SJCRH30 (cell line): ENCODE measurements around the gene ARHGAP23. TPM values are rescaled to one million over a fixed set of nuclear protein-coding genes. Genes with fewer than 3 reads are reported as not detected.
A peak's percentile ranks its signal among the peaks of the same experiment; 100 is the strongest.

Experiments used
- DNase-seq, 2 experiments: peaks; one replicate each; pipeline ENCODE4 v3.0.0-alpha.2; 2015 to 2020
- H3K27ac ChIP-seq: fragments of 250-450 bp; sonication (Bioruptor Pico); 2 replicates; pipeline ENCODE4 v1.5.1; 2020; ENCODE audit warnings: mild to moderate bottlenecking, moderate library complexity
- H3K27me3 ChIP-seq: fragments of 250-450 bp; sonication (Bioruptor Pico); 2 replicates; pipeline ENCODE4 v1.5.1; 2020; ENCODE audit warnings: mild to moderate bottlenecking, moderate library complexity
- H3K36me3 ChIP-seq: fragments of 250-450 bp; sonication (Bioruptor Pico); 2 replicates; pipeline ENCODE4 v1.5.1; 2020; ENCODE audit warnings: mild to moderate bottlenecking, moderate library complexity
- H3K4me1 ChIP-seq: fragments of 250-450 bp; sonication (Bioruptor Pico); 2 replicates; pipeline ENCODE4 v1.5.1; 2020; ENCODE audit warnings: mild to moderate bottlenecking, moderate library complexity
- H3K4me3 ChIP-seq: fragments of 250-450 bp; sonication (Bioruptor Pico); 2 replicates; pipeline ENCODE4 v1.5.1; 2020; ENCODE audit warnings: mild to moderate bottlenecking, moderate library complexity
- H3K9me3 ChIP-seq: fragments of 250-450 bp; sonication (Bioruptor Pico); replicated peaks from 2 replicates; pipeline ENCODE4 v1.5.1; 2020; ENCODE audit warnings: mild to moderate bottlenecking, moderate library complexity
- total RNA-seq: library from RNA; depleted of rRNA; stranded (reverse); fragments of >200 nt; shearing (Covaris generic); gene quantifications from 2 replicates; pipeline ENCODE4 v1.2.3, GENCODE V29; 2014

The ARHGAP23 gene
- total RNA-seq, 1 experiment from 2014 or later, result 35.7 TPM

- Histone ChIP-seq H3K36me3 (no peaks in the 10 kb centered on the region), H3K9me3 (no peaks in the 10 kb centered on the region), H3K4me3 (no peak overlapping the region), H3K27me3 (peaks cover 19% of the 10 kb centered on the region; the same call in 1 of the 2 replicates), H3K4me1 (peaks cover 4% of the 10 kb centered on the region; the same call in 1 of the 2 replicates), H3K27ac (no peak overlapping the region)
- peak in 1 of 2 experiments; percentile 44 for DNase-seq
Observed at GRCh38 chr17:38539386-38539785, 111.1 kb downstream of the ARHGAP23 start.

- H3K4me1 ChIP-seq, result peaks cover 4% of the 10 kb centered on the region; the same call in 1 of the 2 replicates
- no peak for DNase-seq
- H3K27ac ChIP-seq, result no peak overlapping the region
- H3K4me3 ChIP-seq, result no peak overlapping the region
- H3K36me3 ChIP-seq, result no peaks in the 10 kb centered on the region
- no peaks in the 10 kb centered on the region for H3K9me3 ChIP-seq
- H3K27me3 ChIP-seq, result peaks cover 19% of the 10 kb centered on the region; the same call in 1 of the 2 replicates
Observed at GRCh38 chr17:38540514-38541045, 112.3 kb downstream of the ARHGAP23 start.

GRCh38 chr17:38541281-38541680 is 113.0 kb downstream of the ARHGAP23 start:
- peaks cover 3% of the 10 kb centered on the region; the same call in 1 of the 2 replicates for H3K4me1 ChIP-seq
- no peaks in the 10 kb centered on the region for H3K36me3 ChIP-seq
- H3K27ac ChIP-seq, result no peak overlapping the region
- peaks cover 19% of the 10 kb centered on the region; the same call in 1 of the 2 replicates for H3K27me3 ChIP-seq
- no peak overlapping the region for H3K4me3 ChIP-seq
- H3K9me3 ChIP-seq, result no peaks in the 10 kb centered on the region
- DNase-seq, result no peak

GRCh38 chr17:38542286-38542685 is 114.0 kb downstream of the ARHGAP23 start:
- Histone ChIP-seq H3K4me1 (no peaks in the 10 kb centered on the region), H3K27ac (no peak overlapping the region)
- no peak for DNase-seq

GRCh38 chr17:38543403-38544174 is 115.3 kb downstream of the ARHGAP23 start:
- H3K4me1 ChIP-seq, result no peaks in the 10 kb centered on the region
- H3K4me3 ChIP-seq, result no peak overlapping the region
- H3K36me3 ChIP-seq, result no peaks in the 10 kb centered on the region
- no peak overlapping the region for H3K27ac ChIP-seq
- no peak for DNase-seq
- H3K9me3 ChIP-seq, result no peaks in the 10 kb centered on the region
- H3K27me3 ChIP-seq, result peaks cover 19% of the 10 kb centered on the region; the same call in 1 of the 2 replicates

More at GRCh38 chr17:38542286-38542685, 114.0 kb downstream of the ARHGAP23 start:
- peaks cover 19% of the 10 kb centered on the region; the same call in 1 of the 2 replicates for H3K27me3 ChIP-seq
- no peaks in the 10 kb centered on the region for H3K36me3 ChIP-seq
- no peaks in the 10 kb centered on the region for H3K9me3 ChIP-seq
- no peak overlapping the region for H3K4me3 ChIP-seq

GRCh38 chr17:38544175-38544838 is 116.0 kb downstream of the ARHGAP23 start:
- no peak overlapping the region for H3K4me3 ChIP-seq
- no peak for DNase-seq
- H3K36me3 ChIP-seq, result no peaks in the 10 kb centered on the region
- no peaks in the 10 kb centered on the region for H3K4me1 ChIP-seq
- H3K27me3 ChIP-seq, result peaks cover 19% of the 10 kb centered on the region; the same call in 1 of the 2 replicates
- H3K9me3 ChIP-seq, result no peaks in the 10 kb centered on the region
- no peak overlapping the region for H3K27ac ChIP-seq

- no peak for DNase-seq
- Histone ChIP-seq H3K27me3 (peaks cover 19% of the 10 kb centered on the region; the same call in 1 of the 2 replicates), H3K36me3 (no peaks in the 10 kb centered on the region), H3K4me1 (no peaks in the 10 kb centered on the region), H3K4me3 (no peak overlapping the region), H3K27ac (no peak overlapping the region), H3K9me3 (no peaks in the 10 kb centered on the region)
Observed at GRCh38 chr17:38544839-38545209, 116.6 kb downstream of the ARHGAP23 start.

- peaks cover 19% of the 10 kb centered on the region; the same call in 1 of the 2 replicates for H3K27me3 ChIP-seq
- no peaks in the 10 kb centered on the region for H3K9me3 ChIP-seq
- H3K4me3 ChIP-seq, result no peak overlapping the region
- H3K27ac ChIP-seq, result no peak overlapping the region
- DNase-seq, result no peak
- no peaks in the 10 kb centered on the region for H3K36me3 ChIP-seq
- H3K4me1 ChIP-seq, result no peaks in the 10 kb centered on the region
Observed at GRCh38 chr17:38545531-38546225, 117.4 kb downstream of the ARHGAP23 start.

GRCh38 chr17:38546396-38546795 is 118.1 kb downstream of the ARHGAP23 start:
- Histone ChIP-seq H3K4me3 (no peak overlapping the region), H3K4me1 (no peaks in the 10 kb centered on the region), H3K27ac (no peak overlapping the region), H3K9me3 (no peaks in the 10 kb centered on the region), H3K36me3 (no peaks in the 10 kb centered on the region), H3K27me3 (peaks cover 19% of the 10 kb centered on the region; the same call in 1 of the 2 replicates)
- DNase-seq, result no peak

- H3K9me3 ChIP-seq, result no peaks in the 10 kb centered on the region
- H3K4me1 ChIP-seq, result no peaks in the 10 kb centered on the region
- H3K27ac ChIP-seq, result no peak overlapping the region
- H3K27me3 ChIP-seq, result peaks cover 18% of the 10 kb centered on the region; the same call in 1 of the 2 replicates
- no peak overlapping the region for H3K4me3 ChIP-seq
- no peaks in the 10 kb centered on the region for H3K36me3 ChIP-seq
- no peak for DNase-seq
Observed at GRCh38 chr17:38547444-38547843, 119.2 kb downstream of the ARHGAP23 start.

GRCh38 chr17:38549285-38549684 is 121.0 kb downstream of the ARHGAP23 start:
- Histone ChIP-seq H3K4me3 (no peak overlapping the region), H3K36me3 (no peaks in the 10 kb centered on the region), H3K9me3 (no peaks in the 10 kb centered on the region), H3K27ac (no peak overlapping the region), H3K27me3 (no peaks in the 10 kb centered on the region), H3K4me1 (no peaks in the 10 kb centered on the region)
- no peak for DNase-seq

- H3K27ac ChIP-seq, result no peak overlapping the region
- peaks cover 3% of the 10 kb centered on the region; the same call in 1 of the 2 replicates for H3K4me1 ChIP-seq
- no peaks in the 10 kb centered on the region for H3K27me3 ChIP-seq
- no peak for DNase-seq
- no peaks in the 10 kb centered on the region for H3K36me3 ChIP-seq
- H3K9me3 ChIP-seq, result no peaks in the 10 kb centered on the region
- no peak overlapping the region for H3K4me3 ChIP-seq
Observed at GRCh38 chr17:38550661-38551060, 122.4 kb downstream of the ARHGAP23 start.

- H3K4me3 ChIP-seq, result no peak overlapping the region
- H3K4me1 ChIP-seq, result peaks cover 3% of the 10 kb centered on the region; the same call in 1 of the 2 replicates
- no peaks in the 10 kb centered on the region for H3K36me3 ChIP-seq
- DNase-seq, result no peak
- H3K27me3 ChIP-seq, result no peaks in the 10 kb centered on the region
- H3K27ac ChIP-seq, result no peak overlapping the region
- no peaks in the 10 kb centered on the region for H3K9me3 ChIP-seq
Observed at GRCh38 chr17:38551121-38551520, 122.9 kb downstream of the ARHGAP23 start.

GRCh38 chr17:38552343-38552742 is 124.1 kb downstream of the ARHGAP23 start:
- no peak overlapping the region for H3K27ac ChIP-seq
- no peak for DNase-seq
- H3K27me3 ChIP-seq, result no peaks in the 10 kb centered on the region
- no peaks in the 10 kb centered on the region for H3K9me3 ChIP-seq
- H3K4me3 ChIP-seq, result no peak overlapping the region
- H3K4me1 ChIP-seq, result peaks cover 3% of the 10 kb centered on the region; the same call in 1 of the 2 replicates
- H3K36me3 ChIP-seq, result no peaks in the 10 kb centered on the region
